HFFc6 (cell line): ENCODE data around the gene TNFSF4. TPM values are rescaled to one million over a fixed set of nuclear protein-coding genes. Genes with fewer than 3 reads are reported as not detected.
"Not testable (repeated sequence)": the region's sequence is repeated elsewhere in the genome, so short reads cannot be mapped to it uniquely, and the experiment has no call there.

Experiments
- DNase-seq: peaks from one replicate; pipeline ENCODE4 v3.0.0-alpha.2; 2018
- H3K27ac Mint-ChIP-seq: 2 replicates; pipeline ENCODE4 v1.8.0; 2020; ENCODE audit warnings: mild to moderate bottlenecking, mixed read lengths
- H3K27me3 Mint-ChIP-seq: 2 replicates; pipeline ENCODE4 v1.8.0; 2021; ENCODE audit warnings: mild to moderate bottlenecking, moderate library complexity, mixed read lengths; ENCODE audit not compliant: insufficient read depth
- H3K36me3 Mint-ChIP-seq: 2 replicates; pipeline ENCODE4 v1.8.0; 2021; ENCODE audit warnings: low read depth, mixed read lengths
- H3K4me1 Mint-ChIP-seq: 2 replicates; pipeline ENCODE4 v1.8.0; 2020; ENCODE audit warnings: low read depth, mixed read lengths
- H3K4me3 Mint-ChIP-seq: 2 replicates; pipeline ENCODE4 v1.8.0; 2020; ENCODE audit warnings: mild to moderate bottlenecking, moderate library complexity, mixed read lengths
- H3K9me3 Mint-ChIP-seq: 2 replicates; pipeline ENCODE4 v1.8.0; 2020; ENCODE audit warnings: mild to moderate bottlenecking, mixed read lengths
- CTCF ChIP-seq: fragments of 200-600 bp; sonication (generic); IDR thresholded peaks from 2 replicates; pipeline ENCODE4 v1.5.0; 2021; ENCODE audit warnings: antibody characterized with exemption, mild to moderate bottlenecking
- total RNA-seq, 6 experiments: library from RNA; stranded (reverse); fragmentation: NEBNext Ultra II Directional; extraction: Animal tissue kit (Norgen Biotek cat#: 25700); gene quantifications; 2 replicates in 1 of 6; 3 replicates in 5 of 6; pipeline ENCODE4 v1.2.3, GENCODE V29; 2021

The TNFSF4 gene
- total RNA-seq, 6 experiments from 2014 or later = 0.68 to 2.0 (median 0.74) TPM

- DNase-seq = no peak
- Mint-ChIP-seq H3K4me3 (no peak overlapping the region), H3K4me1 (no peaks in the 10 kb centered on the region), H3K27me3 (no peaks in the 10 kb centered on the region), H3K27ac (no peak overlapping the region), H3K9me3 (peaks cover 3% of the 10 kb centered on the region; the same call in 1 of the 2 replicates), H3K36me3 (peaks cover 8% of the 10 kb centered on the region)
- no peak for TF ChIP-seq CTCF
These were observed 27.8 kb upstream of the TNFSF4 start for GRCh38 chr1:173234899-173235298.

- not testable (repeated sequence) for DNase-seq, H3K9me3 Mint-ChIP-seq, H3K4me1 Mint-ChIP-seq, H3K27me3 Mint-ChIP-seq, H3K4me3 Mint-ChIP-seq, H3K27ac Mint-ChIP-seq
- peaks cover 11% of the 10 kb centered on the region for H3K36me3 Mint-ChIP-seq
These were observed 27.3 kb upstream of the TNFSF4 start for GRCh38 chr1:173234434-173234833.

- Mint-ChIP-seq H3K4me1 (peaks cover 28% of the 10 kb centered on the region), H3K36me3 (peaks cover 17% of the 10 kb centered on the region), H3K9me3 (peaks cover 15% of the 10 kb centered on the region)
- not testable (repeated sequence) for H3K4me3 Mint-ChIP-seq, H3K27me3 Mint-ChIP-seq, H3K27ac Mint-ChIP-seq, DNase-seq
These were observed 21.9 kb upstream of the TNFSF4 start for GRCh38 chr1:173229031-173229430.

- H3K9me3 Mint-ChIP-seq = peaks cover 13% of the 10 kb centered on the region
- peaks cover 14% of the 10 kb centered on the region for H3K36me3 Mint-ChIP-seq
- TF ChIP-seq CTCF = no peak
- no peak overlapping the region for H3K4me3 Mint-ChIP-seq
- DNase-seq = no peak
- H3K27me3 Mint-ChIP-seq = peaks cover 1% of the 10 kb centered on the region
- peak overlapping the region; percentile 61 for H3K27ac Mint-ChIP-seq
- H3K4me1 Mint-ChIP-seq = peaks cover 47% of the 10 kb centered on the region
These were observed 17.8 kb upstream of the TNFSF4 start for GRCh38 chr1:173224949-173225348.

- Mint-ChIP-seq H3K4me3 (no peak overlapping the region; the same call in 1 of the 2 replicates), H3K4me1 (peaks cover 47% of the 10 kb centered on the region), H3K27me3 (peaks cover 1% of the 10 kb centered on the region), H3K9me3 (peaks cover 11% of the 10 kb centered on the region), H3K36me3 (peaks cover 11% of the 10 kb centered on the region), H3K27ac (peak overlapping the region; percentile 61)
- peak; percentile 6 for DNase-seq
- TF ChIP-seq CTCF = no peak
These were observed 17.3 kb upstream of the TNFSF4 start for GRCh38 chr1:173224280-173224892.

- H3K27me3 Mint-ChIP-seq = peaks cover 1% of the 10 kb centered on the region
- no peaks in the 10 kb centered on the region for H3K9me3 Mint-ChIP-seq
- no peak overlapping the region for H3K4me3 Mint-ChIP-seq
- H3K4me1 Mint-ChIP-seq = peaks cover 47% of the 10 kb centered on the region
- no peak for DNase-seq
- TF ChIP-seq CTCF = no peak
- no peak overlapping the region for H3K27ac Mint-ChIP-seq
- H3K36me3 Mint-ChIP-seq = no peaks in the 10 kb centered on the region
These were observed 15.9 kb upstream of the TNFSF4 start for GRCh38 chr1:173223031-173223380.
